Endothelial cell of umbilical vein (primary cell): ENCODE results near the gene SV2C. TPM values are rescaled to one million over a fixed set of nuclear protein-coding genes. Genes with fewer than 3 reads are reported as not detected.

ENCODE experiments used
- BruUV-seq: library from RNA; stranded (reverse); fragments of 400-500 nt; replicated peaks from 2 replicates; lab custom pipeline; 2021; lab: Mats Ljungman, UMichigan
- CTCF ChIA-PET: fragments of 300-600, 350-600 bp; sonication (Branson Sonifier 250); formaldehyde crosslinking; loops from one replicate; lab custom pipeline; 2021; ENCODE audit warnings: antibody characterized with exemption, inconsistent platforms; lab: Charles Lee
- POLR2A ChIA-PET: fragments of 300-600, 350-600 bp; sonication (Branson Sonifier 250); formaldehyde crosslinking; loops from one replicate; lab custom pipeline; 2021; ENCODE audit warnings: antibody characterized with exemption, inconsistent platforms; lab: Charles Lee
- DNase-seq: peaks from one replicate; pipeline ENCODE4 v3.0.0-alpha.2; 2011; ENCODE audit warnings: low read depth, low spot score
- FAIRE-seq: peaks from 2 replicates; lab custom pipeline; 2011; peaks lifted over from hg19 to GRCh38; lab: Jason Lieb, UNC
- H2AFZ ChIP-seq: 2 replicates; pipeline ENCODE4 v1.6.0; 2012; ENCODE audit warnings: low read depth, low read length, control low read depth, inconsistent platforms
- H3K27ac ChIP-seq: 2 replicates; pipeline ENCODE4 v1.5.1; 2011; ENCODE audit warnings: low read depth, mild to moderate bottlenecking, control low read depth, low read length, moderate library complexity; ENCODE audit not compliant: insufficient read depth
- H3K27me3 ChIP-seq, 2 experiments: 2 replicates each; pipeline versions ENCODE4 v1.6.0 to v1.6.1; 2011; ENCODE audit warnings: low read length in 2 of 2, mixed read lengths in 1 of 2; ENCODE audit not compliant: control insufficient read depth in 2 of 2, insufficient read depth in 2 of 2
- H3K36me3 ChIP-seq, 2 experiments: 2 replicates in 1 of 2; 3 replicates in 1 of 2; pipeline ENCODE4 v1.5.1; 2011; ENCODE audit warnings: low read length in 2 of 2, mild to moderate bottlenecking in 1 of 2, moderate library complexity in 1 of 2; ENCODE audit not compliant: control insufficient read depth in 2 of 2, insufficient read depth in 2 of 2; ENCODE audit errors: extremely low read depth in 1 of 2
- H3K4me1 ChIP-seq: 3 replicates; pipeline ENCODE4 v1.5.1; 2011; ENCODE audit warnings: mild to moderate bottlenecking, low read length; ENCODE audit not compliant: control insufficient read depth, insufficient read depth; ENCODE audit errors: extremely low read depth
- H3K4me2 ChIP-seq: 2 replicates; pipeline ENCODE4 v1.6.1; 2011; ENCODE audit warnings: low read length, control low read depth, mixed read lengths; ENCODE audit not compliant: insufficient read depth
- H3K4me3 ChIP-seq, 3 experiments: fragments of 200-600 bp in 1 of 3; sonication (generic), shearing (Covaris generic) in 1 of 3; replicated peaks in 1 of 3; 2 replicates each; pipeline ENCODE4 v1.5.1; 2011 to 2016; ENCODE audit warnings: control low read depth in 3 of 3, low read length in 3 of 3, mild to moderate bottlenecking in 2 of 3, inconsistent platforms in 1 of 3, low read depth in 1 of 3, moderate library complexity in 1 of 3; ENCODE audit not compliant: insufficient read depth in 1 of 3
- H3K79me2 ChIP-seq: 2 replicates; pipeline ENCODE4 v1.6.0; 2012; ENCODE audit warnings: low read length, inconsistent platforms; ENCODE audit not compliant: control insufficient read depth, insufficient read depth
- H3K9ac ChIP-seq: replicated peaks from 2 replicates; pipeline ENCODE3; 2011; ENCODE audit warnings: low read length, control low read depth; ENCODE audit not compliant: insufficient read depth; ENCODE audit errors: extremely low read depth
- H3K9me1 ChIP-seq: replicated peaks from 3 replicates; pipeline ENCODE4 v1.6.0; 2011; ENCODE audit warnings: mild to moderate bottlenecking, low read length; ENCODE audit not compliant: control insufficient read depth, insufficient read depth; ENCODE audit errors: extremely low read depth
- H3K9me3 ChIP-seq: replicated peaks from 2 replicates; pipeline ENCODE4 v1.5.1; 2012; ENCODE audit warnings: low read length, inconsistent platforms; ENCODE audit not compliant: control insufficient read depth, insufficient read depth
- H4K20me1 ChIP-seq: replicated peaks from 2 replicates; pipeline ENCODE3; 2011; ENCODE audit warnings: mild to moderate bottlenecking, low read length; ENCODE audit not compliant: control insufficient read depth, insufficient read depth; ENCODE audit errors: extremely low read depth
- CTCF ChIP-seq, 2 donors: IDR thresholded peaks; 1 replicate in 1 of 2; 2 replicates in 1 of 2; pipeline ENCODE4 v1.5.1; 2011; ENCODE audit warnings: low read length in 2 of 2, mild to moderate bottlenecking in 2 of 2, moderate library complexity in 2 of 2, control low read depth in 1 of 2, inconsistent platforms in 1 of 2, low read depth in 1 of 2; ENCODE audit not compliant: insufficient read depth in 1 of 2; ENCODE audit errors: extremely low read depth in 1 of 2
- EZH2 ChIP-seq: IDR thresholded peaks from 2 replicates; pipeline ENCODE4 v1.6.1; 2012; ENCODE audit warnings: borderline replicate concordance, low read depth, mild to moderate bottlenecking, moderate library complexity, low read length, inconsistent platforms; ENCODE audit not compliant: severe bottlenecking
- FOS ChIP-seq: IDR thresholded peaks from 2 replicates; pipeline ENCODE4 v1.6.1; 2011; ENCODE audit warnings: mild to moderate bottlenecking, low read length, moderate library complexity, borderline replicate concordance; ENCODE audit not compliant: insufficient read depth
- GATA2 ChIP-seq: IDR thresholded peaks from 2 replicates; pipeline ENCODE4 v1.7.0; 2011; ENCODE audit warnings: low read depth, mild to moderate bottlenecking, moderate library complexity, mixed read lengths, low read length; ENCODE audit not compliant: insufficient read length, insufficient read depth
- JUN ChIP-seq: IDR thresholded peaks from 2 replicates; pipeline ENCODE4 v1.6.1; 2011; ENCODE audit warnings: borderline replicate concordance, low read depth; ENCODE audit not compliant: insufficient read length, insufficient read depth
- MAX ChIP-seq: IDR thresholded peaks from 2 replicates; pipeline ENCODE4 v1.6.1; 2011; ENCODE audit not compliant: insufficient read depth, insufficient read length
- MYC ChIP-seq: IDR thresholded peaks from one replicate; pipeline ENCODE4 v1.6.1; 2011; ENCODE audit warnings: mild to moderate bottlenecking, low read depth, low read length
- POLR2A ChIP-seq: IDR thresholded peaks from 2 replicates; pipeline ENCODE4 v1.6.1; 2012; ENCODE audit warnings: low read depth, mild to moderate bottlenecking, control low read depth, low read length
- POLR2AphosphoS5 ChIP-seq: IDR thresholded peaks from 2 replicates; pipeline ENCODE4 v1.6.1; 2012; ENCODE audit warnings: low read depth, mild to moderate bottlenecking, control low read depth, low read length, moderate library complexity; ENCODE audit not compliant: insufficient read depth
- dilution Hi-C: fragments of 300-500 bp; cut with MboI; formaldehyde crosslinking; loops from one replicate; pipeline ENCODE4 v1.15.0; 2019; ENCODE audit warnings: low sequenced_read_pairs; ENCODE audit not compliant: extremely low pct_ligation_motif_present
- intact Hi-C: fragments of 100-400 bp; cut with micrococcal nuclease; formaldehyde crosslinking; loops from one replicate; pipeline ENCODE4 v1.10.0; 2022
- polyA plus RNA-seq, 4 experiments: library from polyadenylated mRNA; depleted of rRNA in 3 of 4; stranded (reverse) in 3 of 4; unstranded in 1 of 4; fragments of >200 nt; gene quantifications; 2 replicates each; pipeline versions ENCODE4 v1.2.1 to v1.2.3, GENCODE V29; 2011 to 2012; ENCODE audit warnings: missing spikeins in 1 of 4
- total RNA-seq: library from RNA; stranded (reverse); gene quantifications from 2 replicates; pipeline ENCODE4 v1.2.3, GENCODE V29; 2021

SV2C gene
- total and polyA plus RNA-seq, 2 donors (not counting 3 experiments of a cell fraction or from before 2014, with no cell fraction given): not detected

GRCh38 chr5:76386360-76386759 is 303.2 kb downstream of the SV2C start:
- Histone ChIP-seq H3K27me3 (no peaks in the 10 kb centered on the region), H2AFZ (no peak overlapping the region), H3K9me1 (no peaks in the 10 kb centered on the region), H3K79me2 (no peaks in the 10 kb centered on the region), H4K20me1 (no peaks in the 10 kb centered on the region), H3K4me3 (no peak overlapping the region), H3K4me2 (no peak overlapping the region), H3K9ac (no peak overlapping the region), H3K36me3 (no peaks in the 10 kb centered on the region), H3K9me3 (no peaks in the 10 kb centered on the region), H3K27ac (no peak overlapping the region), H3K4me1 (no peaks in the 10 kb centered on the region)
- ChIA-PET CTCF (no interaction called here), POLR2A (no interaction called here)
- no TSS peak for BruUV-seq
- intact Hi-C loops (no loop called here), dilution Hi-C loops (no loop called here)
- no peak for TF ChIP-seq POLR2A
- DNase-seq (no peak), FAIRE-seq (no peak)

DNA sequence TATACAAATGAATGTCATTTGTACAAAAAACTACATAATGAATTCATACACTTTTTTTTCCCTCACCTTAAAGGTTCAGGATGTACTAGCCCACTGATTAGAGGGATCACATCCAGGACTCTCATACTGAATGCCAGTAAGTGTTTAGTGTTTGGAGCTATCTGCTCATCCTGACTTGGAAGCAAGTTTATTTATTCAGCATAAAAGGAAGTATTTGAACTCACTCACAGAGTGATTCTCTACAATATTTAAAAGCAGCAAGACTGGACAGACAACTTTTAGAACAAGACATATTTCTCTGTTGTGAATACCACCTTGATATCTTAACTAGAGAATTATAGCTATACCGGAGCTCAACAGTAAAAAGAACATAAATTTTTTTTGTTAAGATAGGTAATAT is 305.1 kb downstream of the SV2C start:
- Histone ChIP-seq H3K4me1 (no peaks in the 10 kb centered on the region), H3K27ac (no peak overlapping the region), H3K79me2 (no peaks in the 10 kb centered on the region), H3K9me1 (no peaks in the 10 kb centered on the region), H4K20me1 (no peaks in the 10 kb centered on the region), H2AFZ (no peak overlapping the region), H3K9me3 (no peaks in the 10 kb centered on the region), H3K27me3 (no peaks in the 10 kb centered on the region), H3K4me2 (no peak overlapping the region), H3K36me3 (no peaks in the 10 kb centered on the region), H3K4me3 (no peak overlapping the region), H3K9ac (no peak overlapping the region)
- dilution Hi-C loops: no loop called here
- FAIRE-seq (no peak), DNase-seq (no peak)
- POLR2A ChIA-PET: no interaction called here
- CTCF ChIA-PET: no interaction called here
- TF ChIP-seq CTCF (IDR thresholded peaks at IDR 0.05; ENCODE audit: extremely low read depth in 1 of 2, insufficient read depth in 1 of 2, low read depth in 1 of 2, low read length in 2 of 2) (no peak), POLR2A (no peak), MAX (no peak), JUN (no peak), FOS (no peak), POLR2AphosphoS5 (no peak), EZH2 (no peak), MYC (no peak), GATA2 (no peak)
- intact Hi-C loops: no loop called here
- BruUV-seq: no TSS peak
